Measurements from ENCODE around the gene CCDC14.
A peak's percentile ranks its signal among the peaks of the same experiment; 100 is the strongest.
"Not testable (repeated sequence)": the region's sequence is repeated elsewhere in the genome, so short reads cannot be mapped to it uniquely, and the experiment has no call there.

CCDC14 gene

DNA sequence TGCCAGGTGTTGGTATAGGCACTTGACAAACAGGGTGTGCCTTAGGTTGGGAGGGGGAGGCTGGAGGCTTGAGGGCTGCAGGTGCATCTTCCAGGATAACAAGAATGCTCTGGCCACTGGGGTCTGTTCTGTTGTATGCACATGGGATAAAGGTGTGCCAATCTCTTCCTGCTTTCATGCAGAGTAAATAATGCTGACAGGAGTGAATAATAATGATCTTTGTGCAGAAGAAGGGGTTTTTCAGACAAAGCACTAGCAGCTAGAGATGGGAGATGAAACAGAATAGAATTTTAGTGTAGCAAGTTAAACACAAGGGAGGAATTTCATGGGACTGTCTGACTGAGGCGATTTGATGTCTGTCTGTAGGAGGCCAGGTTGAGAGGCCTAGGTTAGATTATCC is 32.8 kb upstream of the CCDC14 start:
- H3K4me3 ChIP-seq (ENCODE audit: control insufficient read depth in 1 of 7, extremely low read depth in 1 of 7, insufficient read depth in 4 of 7, low read depth in 2 of 7, low read length in 6 of 7) = no peak overlapping the region
- ChIA-PET POLR2A (no interaction called here), CTCF (no interaction called here)
- DNase-seq = no peak
- no peak overlapping the region for H3K27ac ChIP-seq (ENCODE audit: insufficient read depth in 1 of 2, low read depth in 1 of 2, low read length in 2 of 2, poor library complexity in 1 of 2, severe bottlenecking in 2 of 2)
- H3K27me3 ChIP-seq (replicated peaks in 2 of 5; ENCODE audit: control insufficient read depth in 4 of 5, insufficient read depth in 5 of 5, low read length in 4 of 5) = peaks cover 7 to 27% (median 15%) of the 10 kb centered on the region in 5 experiments
- no peaks in the 10 kb centered on the region for H3K36me3 ChIP-seq (ENCODE audit: control insufficient read depth in 4 of 4, insufficient read depth in 4 of 4, low read length in 3 of 4)
- H3K4me1 ChIP-seq (ENCODE audit: control extremely low read depth in 1 of 4, control insufficient read depth in 4 of 4, insufficient read depth in 4 of 4, low read length in 3 of 4) = no peaks in the 10 kb centered on the region
- no CpG with 5 or more reads among the region's 1 CpG for whole genome bisulfite sequencing (ENCODE audit: insufficient coverage)
- H3K9me3 ChIP-seq (ENCODE audit: control extremely low read depth in 1 of 5, control insufficient read depth in 4 of 5, insufficient read depth in 2 of 5, low read depth in 1 of 5, low read length in 4 of 5) = peaks cover 0 to 14% (median 3%) of the 10 kb centered on the region in 5 experiments

DNA sequence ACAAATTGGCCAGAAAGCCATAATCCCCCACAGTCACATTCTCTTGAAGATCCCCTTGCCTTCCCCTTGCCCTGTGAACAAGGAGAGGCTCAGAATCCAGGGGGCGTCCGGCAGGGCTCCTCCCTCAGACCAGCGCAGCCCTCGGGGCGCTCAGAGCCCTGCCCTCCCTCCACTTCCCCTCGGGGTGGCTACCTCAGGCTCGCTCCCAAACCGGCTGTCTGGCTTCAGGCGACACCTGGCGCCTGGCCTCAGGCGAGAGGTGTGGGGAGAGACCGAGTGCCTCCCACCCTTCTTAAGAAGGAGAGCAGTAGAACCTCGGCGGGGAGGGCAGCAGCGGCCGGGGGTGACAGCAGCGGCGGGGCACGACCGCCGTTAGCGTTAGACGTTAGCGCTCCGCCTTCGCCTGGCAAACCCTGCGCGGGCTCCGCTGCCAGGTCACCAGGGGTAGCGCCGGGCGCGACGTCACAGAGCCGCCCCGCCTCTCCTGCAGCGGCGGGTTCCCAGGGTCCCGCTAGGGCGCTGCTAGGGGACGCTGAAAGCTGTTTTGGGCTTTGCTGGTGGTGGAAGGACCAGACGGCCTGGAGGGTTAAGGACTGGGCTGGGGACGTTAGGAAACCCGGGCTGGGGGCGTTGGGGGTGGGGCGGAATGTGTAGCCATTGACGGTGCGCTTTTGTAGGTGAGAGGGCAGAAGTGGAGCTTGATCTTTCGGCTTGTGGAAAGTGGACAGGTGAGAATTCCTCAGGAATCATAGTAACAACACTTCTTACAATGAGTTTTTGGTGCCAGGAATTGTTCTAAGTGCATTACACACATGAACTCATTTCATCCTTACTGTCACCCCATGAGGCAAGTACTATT is 30.9 kb upstream of the CCDC14 start, which contains the start of gene ROPN1:
ROPN1 (minus strand) TSS at position 395 of the 859 bp plus-strand sequence. CDS start 11,643 bp downstream, outside the sequence.
- H3K27ac ChIP-seq (ENCODE audit: insufficient read depth in 1 of 2, low read depth in 1 of 2, low read length in 2 of 2, poor library complexity in 1 of 2, severe bottlenecking in 2 of 2); POLR2A ChIA-PET; H3K4me1 ChIP-seq (ENCODE audit: control extremely low read depth in 1 of 4, control insufficient read depth in 4 of 4, insufficient read depth in 4 of 4, low read length in 3 of 4); DNase-seq; CTCF ChIA-PET; H3K36me3 ChIP-seq (ENCODE audit: control insufficient read depth in 4 of 4, insufficient read depth in 4 of 4, low read length in 3 of 4): not testable (repeated sequence)
- peaks cover 7 to 41% (median 23%) of the 10 kb centered on the region in 5 experiments for H3K27me3 ChIP-seq (replicated peaks in 2 of 5; ENCODE audit: control insufficient read depth in 4 of 5, insufficient read depth in 5 of 5, low read length in 4 of 5)
- WGBS (ENCODE audit: insufficient coverage) = no CpG with 5 or more reads among the region's 49 CpGs
- H3K4me3 ChIP-seq (ENCODE audit: control insufficient read depth in 1 of 7, extremely low read depth in 1 of 7, insufficient read depth in 4 of 7, low read depth in 2 of 7, low read length in 6 of 7) = peak within 1 kb of the TSS in 2 of 7 experiments; percentile 23 to 38
- peaks cover 0 to 10% (median 3%) of the 10 kb centered on the region in 5 experiments for H3K9me3 ChIP-seq (ENCODE audit: control extremely low read depth in 1 of 5, control insufficient read depth in 4 of 5, insufficient read depth in 2 of 5, low read depth in 1 of 5, low read length in 4 of 5)

DNA sequence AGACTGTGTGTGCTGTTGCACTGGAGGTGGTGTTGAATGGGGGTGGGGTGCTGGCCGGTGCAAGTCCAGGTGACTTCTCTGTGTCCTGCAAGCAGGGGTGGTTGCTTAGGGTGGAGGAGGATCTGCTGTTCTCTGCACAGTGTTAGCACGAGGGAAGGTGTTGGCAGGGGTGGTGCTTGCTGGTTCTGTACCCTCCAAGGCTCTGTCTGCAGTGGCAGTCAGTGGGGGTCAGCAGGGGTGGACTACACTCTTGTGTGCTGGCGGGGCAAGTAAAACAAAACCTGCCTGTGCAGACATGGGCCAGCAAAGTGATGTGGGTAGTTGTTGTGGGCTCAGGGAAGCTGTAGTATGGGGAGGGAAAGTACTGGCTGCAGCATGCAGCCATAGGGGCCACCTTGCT is 25.4 kb upstream of the CCDC14 start:
- ChIA-PET POLR2A (no interaction called here), CTCF (interaction anchor here (1.0 kb wide), 1 partner anchor 17 kb away, joined by 3 read pairs; no protein-coding TSS in a partner anchor)
- Histone ChIP-seq H3K9me3 (ENCODE audit: control extremely low read depth in 1 of 5, control insufficient read depth in 4 of 5, insufficient read depth in 2 of 5, low read depth in 1 of 5, low read length in 4 of 5) (peaks cover 0 to 3% (median 3%) of the 10 kb centered on the region in 5 experiments), H3K27me3 (replicated peaks in 2 of 5; ENCODE audit: control insufficient read depth in 4 of 5, insufficient read depth in 5 of 5, low read length in 4 of 5) (peaks cover 19 to 62% (median 25%) of the 10 kb centered on the region in 5 experiments), H3K27ac (ENCODE audit: insufficient read depth in 1 of 2, low read depth in 1 of 2, low read length in 2 of 2, poor library complexity in 1 of 2, severe bottlenecking in 2 of 2) (no peak overlapping the region), H3K36me3 (ENCODE audit: control insufficient read depth in 4 of 4, insufficient read depth in 4 of 4, low read length in 3 of 4) (no peaks in the 10 kb centered on the region), H3K4me3 (ENCODE audit: control insufficient read depth in 1 of 7, extremely low read depth in 1 of 7, insufficient read depth in 4 of 7, low read depth in 2 of 7, low read length in 6 of 7) (no peak overlapping the region), H3K4me1 (ENCODE audit: control extremely low read depth in 1 of 4, control insufficient read depth in 4 of 4, insufficient read depth in 4 of 4, low read length in 3 of 4) (no peaks in the 10 kb centered on the region)
- 77% methylated on average over 3 of the region's 3 CpGs for WGBS (ENCODE audit: insufficient coverage)
- DNase-seq = no peak

DNA sequence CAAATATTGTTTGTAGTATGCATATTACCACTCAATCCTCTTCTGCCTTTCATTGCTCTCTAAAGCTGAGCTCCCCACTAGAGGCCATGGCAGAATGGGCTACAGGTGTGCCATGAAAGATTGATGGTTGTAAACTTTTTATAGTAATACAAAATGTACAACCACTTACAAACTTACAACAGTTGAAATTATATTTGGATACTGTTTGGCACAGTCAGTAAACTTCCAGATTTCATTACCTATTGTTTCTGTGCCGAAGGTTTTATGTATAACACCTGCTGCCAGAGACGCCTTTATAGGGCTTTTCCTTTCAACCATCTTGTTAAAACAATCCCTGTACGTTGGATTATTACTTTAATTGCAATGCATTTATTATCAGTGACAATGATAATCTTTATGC is 23.9 kb upstream of the CCDC14 start:
- no peak overlapping the region for H3K27ac ChIP-seq (ENCODE audit: insufficient read depth in 1 of 2, low read depth in 1 of 2, low read length in 2 of 2, poor library complexity in 1 of 2, severe bottlenecking in 2 of 2)
- POLR2A ChIA-PET = no interaction called here
- H3K36me3 ChIP-seq (ENCODE audit: control insufficient read depth in 4 of 4, insufficient read depth in 4 of 4, low read length in 3 of 4) = no peaks in the 10 kb centered on the region
- H3K27me3 ChIP-seq (replicated peaks in 2 of 5; ENCODE audit: control insufficient read depth in 4 of 5, insufficient read depth in 5 of 5, low read length in 4 of 5) = peaks cover 18 to 66% (median 25%) of the 10 kb centered on the region in 5 experiments
- CTCF ChIA-PET = no interaction called here
- whole genome bisulfite sequencing (ENCODE audit: insufficient coverage) = no CpG with 5 or more reads among the region's 3 CpGs
- no peak for DNase-seq
- H3K4me1 ChIP-seq (ENCODE audit: control extremely low read depth in 1 of 4, control insufficient read depth in 4 of 4, insufficient read depth in 4 of 4, low read length in 3 of 4) = peaks cover 0 to 4% (median 2%) of the 10 kb centered on the region in 4 experiments
- no peak overlapping the region for H3K4me3 ChIP-seq (ENCODE audit: control insufficient read depth in 1 of 7, extremely low read depth in 1 of 7, insufficient read depth in 4 of 7, low read depth in 2 of 7, low read length in 6 of 7)
- peaks cover 0 to 3% (median 0%) of the 10 kb centered on the region in 5 experiments for H3K9me3 ChIP-seq (ENCODE audit: control extremely low read depth in 1 of 5, control insufficient read depth in 4 of 5, insufficient read depth in 2 of 5, low read depth in 1 of 5, low read length in 4 of 5)

DNA sequence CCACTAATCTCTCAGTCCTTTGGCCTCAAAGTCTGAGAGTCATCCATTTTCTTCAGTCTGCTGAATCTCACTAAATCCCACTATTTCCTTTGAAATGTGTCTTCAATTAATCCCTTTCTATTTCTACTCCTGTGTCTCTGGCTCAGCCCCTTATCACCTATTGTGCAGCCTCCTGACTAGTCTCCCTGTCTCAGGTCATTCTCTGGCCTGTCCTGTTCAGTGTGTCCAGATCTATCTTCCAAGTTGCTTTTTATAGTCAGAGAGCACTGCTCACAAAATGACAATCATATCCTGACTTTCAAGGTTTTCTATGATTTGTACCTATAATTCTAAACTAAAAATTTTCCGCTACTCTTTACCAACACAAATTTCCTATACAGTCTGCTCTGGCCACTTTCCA is 23.3 kb upstream of the CCDC14 start:
- DNase-seq = no peak
- CTCF ChIA-PET = no interaction called here
- no peak overlapping the region for H3K4me3 ChIP-seq (ENCODE audit: control insufficient read depth in 1 of 7, extremely low read depth in 1 of 7, insufficient read depth in 4 of 7, low read depth in 2 of 7, low read length in 6 of 7)

GRCh38 chr3:123981317-123981716 is 20.3 kb upstream of the CCDC14 start:
- H3K9me3 ChIP-seq (ENCODE audit: control extremely low read depth in 1 of 5, control insufficient read depth in 4 of 5, insufficient read depth in 2 of 5, low read depth in 1 of 5, low read length in 4 of 5); POLR2A ChIA-PET; H3K4me3 ChIP-seq (ENCODE audit: control insufficient read depth in 1 of 7, extremely low read depth in 1 of 7, insufficient read depth in 4 of 7, low read depth in 2 of 7, low read length in 6 of 7); H3K4me1 ChIP-seq (ENCODE audit: control extremely low read depth in 1 of 4, control insufficient read depth in 4 of 4, insufficient read depth in 4 of 4, low read length in 3 of 4); H3K36me3 ChIP-seq (ENCODE audit: control insufficient read depth in 4 of 4, insufficient read depth in 4 of 4, low read length in 3 of 4); H3K27ac ChIP-seq (ENCODE audit: insufficient read depth in 1 of 2, low read depth in 1 of 2, low read length in 2 of 2, poor library complexity in 1 of 2, severe bottlenecking in 2 of 2); DNase-seq: not testable (repeated sequence)
- CTCF ChIA-PET = interaction anchor here (1.4 to 1.9 kb wide), 2 partner anchors 8 to 40 kb away, joined by 5 to 7 read pairs; no protein-coding TSS in a partner anchor
- peaks cover 4 to 37% (median 21%) of the 10 kb centered on the region in 5 experiments for H3K27me3 ChIP-seq (replicated peaks in 2 of 5; ENCODE audit: control insufficient read depth in 4 of 5, insufficient read depth in 5 of 5, low read length in 4 of 5)
- 93% methylated on average over 3 of the region's 4 CpGs for WGBS (ENCODE audit: insufficient coverage)

More for the DNA sequence above, 23.3 kb upstream of the CCDC14 start:
- peaks cover 0 to 3% (median 0%) of the 10 kb centered on the region in 5 experiments for H3K9me3 ChIP-seq (ENCODE audit: control extremely low read depth in 1 of 5, control insufficient read depth in 4 of 5, insufficient read depth in 2 of 5, low read depth in 1 of 5, low read length in 4 of 5)
- H3K36me3 ChIP-seq (ENCODE audit: control insufficient read depth in 4 of 4, insufficient read depth in 4 of 4, low read length in 3 of 4) = no peaks in the 10 kb centered on the region
- H3K27me3 ChIP-seq (replicated peaks in 2 of 5; ENCODE audit: control insufficient read depth in 4 of 5, insufficient read depth in 5 of 5, low read length in 4 of 5) = peaks cover 14 to 63% (median 23%) of the 10 kb centered on the region in 5 experiments
- WGBS (ENCODE audit: insufficient coverage) = 100% methylated on average over 1 of the region's 1 CpG
- H3K27ac ChIP-seq (ENCODE audit: insufficient read depth in 1 of 2, low read depth in 1 of 2, low read length in 2 of 2, poor library complexity in 1 of 2, severe bottlenecking in 2 of 2) = no peak overlapping the region
- POLR2A ChIA-PET = no interaction called here
- peaks cover 0 to 5% (median 2%) of the 10 kb centered on the region in 4 experiments for H3K4me1 ChIP-seq (ENCODE audit: control extremely low read depth in 1 of 4, control insufficient read depth in 4 of 4, insufficient read depth in 4 of 4, low read length in 3 of 4)

- peaks cover 0 to 3% (median 0%) of the 10 kb centered on the region in 5 experiments for H3K9me3 ChIP-seq (ENCODE audit: control extremely low read depth in 1 of 5, control insufficient read depth in 4 of 5, insufficient read depth in 2 of 5, low read depth in 1 of 5, low read length in 4 of 5)
- no CpG with 5 or more reads among the region's 4 CpGs for WGBS (ENCODE audit: insufficient coverage)
- no peak for DNase-seq
- H3K27me3 ChIP-seq (replicated peaks in 2 of 5; ENCODE audit: control insufficient read depth in 4 of 5, insufficient read depth in 5 of 5, low read length in 4 of 5) = peaks cover 4 to 36% (median 21%) of the 10 kb centered on the region in 5 experiments
- peaks cover 0 to 5% (median 2%) of the 10 kb centered on the region in 4 experiments for H3K4me1 ChIP-seq (ENCODE audit: control extremely low read depth in 1 of 4, control insufficient read depth in 4 of 4, insufficient read depth in 4 of 4, low read length in 3 of 4)
- ChIA-PET CTCF (interaction anchor here (1.1 to 1.9 kb wide), 4 partner anchors 9 to 39 kb away, joined by 4 to 9 read pairs (median 6); partner anchors contain the start of gene CCDC14), POLR2A (no interaction called here)
- H3K27ac ChIP-seq (ENCODE audit: insufficient read depth in 1 of 2, low read depth in 1 of 2, low read length in 2 of 2, poor library complexity in 1 of 2, severe bottlenecking in 2 of 2) = no peak overlapping the region
- H3K4me3 ChIP-seq (ENCODE audit: control insufficient read depth in 1 of 7, extremely low read depth in 1 of 7, insufficient read depth in 4 of 7, low read depth in 2 of 7, low read length in 6 of 7) = no peak overlapping the region
- no peaks in the 10 kb centered on the region for H3K36me3 ChIP-seq (ENCODE audit: control insufficient read depth in 4 of 4, insufficient read depth in 4 of 4, low read length in 3 of 4)
Observed at GRCh38 chr3:123980539-123980938, 19.5 kb upstream of the CCDC14 start.

Measured in common myeloid progenitor, CD34-positive (primary cell).